GM12891 (cell line): ENCODE measurements around the gene DSC1.

ENCODE experiments used
- POLR2A ChIP-seq: IDR thresholded peaks from 2 replicates; pipeline ENCODE4 v1.6.1; 2011; ENCODE audit warnings: low read depth, low read length, control low read depth
- POLR2AphosphoS5 ChIP-seq: IDR thresholded peaks from 2 replicates; pipeline ENCODE4 v1.6.1; 2011; ENCODE audit warnings: low read depth, low read length, control low read depth
- TAF1 ChIP-seq: IDR thresholded peaks from 2 replicates; pipeline ENCODE4 v1.6.1; 2011; ENCODE audit warnings: low read depth, low read length, control low read depth

GRCh38 chr18:31209041-31209440 is 46.4 kb upstream of the DSC1 start:
- no peak for TF ChIP-seq POLR2A
- no peak for TF ChIP-seq TAF1
- no peak for TF ChIP-seq POLR2AphosphoS5
